ENCODE measurements around the gene ADAM15. TPM values are rescaled to one million over a fixed set of nuclear protein-coding genes. Genes with fewer than 3 reads are reported as not detected.

ADAM15 gene
- total RNA-seq, 1 donor from 2014 or later = 186 TPM

- Histone ChIP-seq H3K36me3 (ENCODE audit: control insufficient read depth, insufficient read depth, low read length) (no peaks in the 10 kb centered on the region), H3K4me3 (ENCODE audit: low read depth, low read length) (peak within 1 kb of the TSS; percentile 90), H3K27me3 (ENCODE audit: control insufficient read depth, insufficient read depth, low read length) (no peaks in the 10 kb centered on the region)
- TF ChIP-seq CTCF (IDR thresholded peaks at IDR 0.05; ENCODE audit: insufficient read depth, low read length, poor library complexity, severe bottlenecking) = no peak
- no peak for DNase-seq (ENCODE audit: low read depth)
Observed at GRCh38 chr1:155063550-155064110, 12.5 kb downstream of the ADAM15 start, which contains the start of gene EFNA4. TSS of gene EFNA4 (plus strand) at chr1:155063740. CDS start at chr1:155063824, 84 bp downstream.

DNA sequence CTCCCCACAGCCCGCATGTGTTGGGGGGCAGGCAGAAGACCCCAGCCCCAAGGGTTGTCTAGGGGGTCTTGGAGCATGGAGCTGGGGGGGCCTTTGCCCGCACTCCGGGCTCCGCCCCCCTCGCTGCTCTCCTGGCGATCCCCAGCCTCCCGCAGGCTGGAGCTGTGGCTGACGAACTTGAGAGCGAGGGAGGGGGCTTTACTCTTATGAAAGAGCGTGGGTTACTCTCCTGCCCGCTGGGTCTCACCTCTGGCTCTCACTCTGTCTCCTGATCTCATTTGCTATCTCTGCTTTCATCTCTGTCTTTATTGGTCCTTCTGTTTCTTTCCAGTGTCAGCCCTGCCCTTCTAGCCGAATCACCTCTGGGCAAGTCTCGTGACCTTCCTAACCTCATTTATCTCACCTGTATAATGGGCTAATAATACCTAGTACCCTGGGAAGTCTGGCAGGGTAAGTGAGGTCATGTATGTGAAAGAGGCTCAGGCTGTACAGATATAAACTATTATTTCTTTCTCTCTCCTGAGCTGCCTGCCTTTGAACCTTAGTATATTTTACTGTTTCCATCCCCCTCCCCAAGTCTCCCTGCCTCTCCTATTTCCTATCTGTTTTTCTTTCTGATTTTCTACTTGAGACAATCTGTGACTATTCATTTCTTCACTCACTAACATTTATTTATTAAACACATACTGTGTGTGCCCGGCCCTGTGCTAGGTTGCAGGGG is 13.2 kb downstream of the ADAM15 start:
- no peak for TF ChIP-seq CTCF (IDR thresholded peaks at IDR 0.05; ENCODE audit: insufficient read depth, low read length, poor library complexity, severe bottlenecking)
- peak overlapping the region; percentile 90 for H3K4me3 ChIP-seq (ENCODE audit: low read depth, low read length)
- no peaks in the 10 kb centered on the region for H3K27me3 ChIP-seq (ENCODE audit: control insufficient read depth, insufficient read depth, low read length)
- H3K36me3 ChIP-seq (ENCODE audit: control insufficient read depth, insufficient read depth, low read length) = no peaks in the 10 kb centered on the region
- no peak for DNase-seq (ENCODE audit: low read depth)

DNA sequence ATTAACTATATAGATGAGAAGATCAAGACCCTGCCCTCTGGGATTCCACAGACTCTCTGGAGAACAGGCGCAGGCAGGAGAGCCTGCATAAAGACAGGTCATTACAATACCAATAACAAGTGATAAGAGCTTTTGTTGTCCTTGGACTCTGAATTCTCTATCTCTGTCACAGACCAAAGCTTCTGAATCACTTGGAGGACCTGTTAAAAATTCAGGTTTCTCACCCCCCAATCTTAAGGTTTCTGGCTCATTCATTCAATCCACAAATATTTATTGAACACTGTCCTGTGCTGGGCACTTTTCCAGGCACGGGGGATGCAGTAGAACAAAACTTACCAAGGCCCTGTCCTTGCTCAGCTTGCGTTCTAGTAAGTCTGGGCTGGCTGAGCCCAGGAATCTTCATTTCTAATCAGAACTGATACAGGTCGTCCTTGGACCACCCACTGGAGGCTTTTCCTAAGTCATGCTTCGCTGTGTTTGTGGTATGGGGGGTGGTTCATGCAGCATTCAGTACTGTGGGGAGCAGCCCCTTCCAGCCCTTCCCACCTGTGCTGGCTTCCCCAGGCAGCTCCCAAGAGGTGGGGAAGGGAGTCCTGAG is 13.8 kb downstream of the ADAM15 start:
- no peak for DNase-seq (ENCODE audit: low read depth)
- H3K36me3 ChIP-seq (ENCODE audit: control insufficient read depth, insufficient read depth, low read length) = no peaks in the 10 kb centered on the region
- H3K27me3 ChIP-seq (ENCODE audit: control insufficient read depth, insufficient read depth, low read length) = no peaks in the 10 kb centered on the region
- H3K4me3 ChIP-seq (ENCODE audit: low read depth, low read length) = no peak overlapping the region
- TF ChIP-seq CTCF (IDR thresholded peaks at IDR 0.05; ENCODE audit: insufficient read depth, low read length, poor library complexity, severe bottlenecking) = no peak

- Histone ChIP-seq H3K4me3 (ENCODE audit: low read depth, low read length) (no peak overlapping the region), H3K36me3 (ENCODE audit: control insufficient read depth, insufficient read depth, low read length) (no peaks in the 10 kb centered on the region), H3K27me3 (ENCODE audit: control insufficient read depth, insufficient read depth, low read length) (peaks cover 2% of the 10 kb centered on the region)
- no peak for DNase-seq (ENCODE audit: low read depth)
- no peak for TF ChIP-seq CTCF (IDR thresholded peaks at IDR 0.05; ENCODE audit: insufficient read depth, low read length, poor library complexity, severe bottlenecking)
Observed at GRCh38 chr1:155066777-155067176, 15.7 kb downstream of the ADAM15 start.

GRCh38 chr1:155068599-155068998 is 17.5 kb downstream of the ADAM15 start:
- no peak for DNase-seq (ENCODE audit: low read depth)
- Histone ChIP-seq H3K27me3 (ENCODE audit: control insufficient read depth, insufficient read depth, low read length) (peaks cover 11% of the 10 kb centered on the region), H3K4me3 (ENCODE audit: low read depth, low read length) (no peak overlapping the region), H3K36me3 (ENCODE audit: control insufficient read depth, insufficient read depth, low read length) (no peaks in the 10 kb centered on the region)
- no peak for TF ChIP-seq CTCF (IDR thresholded peaks at IDR 0.05; ENCODE audit: insufficient read depth, low read length, poor library complexity, severe bottlenecking)

All from kidney epithelial cell (primary cell).